H9 (cell line): ENCODE results near the gene AARSD1. TPM values are rescaled to one million over a fixed set of nuclear protein-coding genes. Genes with fewer than 3 reads are reported as not detected.

ENCODE experiments used
- DNase-seq: peaks from one replicate; pipeline ENCODE4 v3.0.0-alpha.2; 2017
- H2AFZ ChIP-seq: one replicate; pipeline ENCODE4 v1.6.1; 2013; ENCODE audit warnings: mild to moderate bottlenecking, low read length, control low read depth, moderate library complexity
- H2AK5ac ChIP-seq: 2 replicates; pipeline ENCODE4 v1.6.1; 2013; ENCODE audit warnings: low read length, control low read depth, mixed read lengths; ENCODE audit not compliant: insufficient read length
- H2BK120ac ChIP-seq: one replicate; pipeline ENCODE4 v1.6.1; 2013; ENCODE audit warnings: low read depth, mild to moderate bottlenecking, low read length, control low read depth, inconsistent platforms; ENCODE audit not compliant: poor library complexity, severe bottlenecking
- H2BK12ac ChIP-seq: 2 replicates; pipeline ENCODE4 v1.6.1; 2013; ENCODE audit warnings: low read length, control low read depth, mixed read lengths, low read depth; ENCODE audit not compliant: insufficient read length
- H2BK15ac ChIP-seq: 2 replicates; pipeline ENCODE4 v1.6.1; 2013; ENCODE audit warnings: low read depth, low read length, control low read depth
- H2BK20ac ChIP-seq: one replicate; pipeline ENCODE4 v1.6.1; 2013; ENCODE audit warnings: low read depth, mild to moderate bottlenecking, low read length, control low read depth, inconsistent platforms; ENCODE audit not compliant: poor library complexity, severe bottlenecking
- H2BK5ac ChIP-seq: 2 replicates; pipeline ENCODE4 v1.6.1; 2013; ENCODE audit warnings: low read length, control low read depth, mixed read lengths; ENCODE audit not compliant: insufficient read length
- H3K14ac ChIP-seq: 2 replicates; pipeline ENCODE4 v1.6.1; 2013; ENCODE audit warnings: low read length, control low read depth; ENCODE audit not compliant: insufficient read depth
- H3K18ac ChIP-seq: 2 replicates; pipeline ENCODE4 v1.6.1; 2013; ENCODE audit warnings: low read depth, mild to moderate bottlenecking, mixed read lengths, low read length, control low read depth; ENCODE audit not compliant: insufficient read length
- H3K23ac ChIP-seq: 2 replicates; pipeline ENCODE4 v1.6.1; 2013; ENCODE audit warnings: low read length, control low read depth, mixed read lengths, low read depth; ENCODE audit not compliant: insufficient read length
- H3K23me2 ChIP-seq: 2 replicates; pipeline ENCODE4 v1.6.1; 2013; ENCODE audit warnings: low read depth, mild to moderate bottlenecking, mixed read lengths, low read length, control low read depth; ENCODE audit not compliant: insufficient read length, poor library complexity, severe bottlenecking
- H3K27ac ChIP-seq: 2 replicates; pipeline ENCODE4 v1.5.1; 2013; ENCODE audit warnings: low read length, control low read depth, mixed read lengths, low read depth; ENCODE audit not compliant: insufficient read length
- H3K27me3 ChIP-seq: 2 replicates; pipeline ENCODE4 v1.6.1; 2013; ENCODE audit warnings: low read length, control low read depth, inconsistent platforms; ENCODE audit not compliant: insufficient read depth
- H3K4ac ChIP-seq: 2 replicates; pipeline ENCODE4 v1.6.1; 2013; ENCODE audit warnings: low read depth, mild to moderate bottlenecking, control low read depth, inconsistent platforms, low read length, moderate library complexity
- H3K4me1 ChIP-seq: 2 replicates; pipeline ENCODE4 v1.6.1; 2013; ENCODE audit warnings: low read length, control low read depth, inconsistent platforms; ENCODE audit not compliant: insufficient read depth
- H3K4me2 ChIP-seq: 2 replicates; pipeline ENCODE4 v1.6.1; 2013; ENCODE audit warnings: low read length, control low read depth, mixed read lengths; ENCODE audit not compliant: insufficient read length, insufficient read depth
- H3K56ac ChIP-seq: 2 replicates; pipeline ENCODE4 v1.6.1; 2013; ENCODE audit warnings: low read depth, mild to moderate bottlenecking, mixed read lengths, low read length, control low read depth; ENCODE audit not compliant: insufficient read length
- H3K79me1 ChIP-seq: 2 replicates; pipeline ENCODE4 v1.6.1; 2013; ENCODE audit warnings: low read depth, mild to moderate bottlenecking, moderate library complexity, low read length, control low read depth, inconsistent platforms; ENCODE audit not compliant: insufficient read depth, poor library complexity, severe bottlenecking
- H3K79me2 ChIP-seq: 2 replicates; pipeline ENCODE4 v1.6.1; 2013; ENCODE audit warnings: low read length, control low read depth, inconsistent platforms; ENCODE audit not compliant: insufficient read depth
- H3K9ac ChIP-seq: 2 replicates; pipeline ENCODE4 v1.6.1; 2013; ENCODE audit warnings: low read length, control low read depth, mixed read lengths; ENCODE audit not compliant: insufficient read length; ENCODE audit errors: extremely low read depth
- H3K9me3 ChIP-seq: one replicate; pipeline ENCODE4 v1.6.1; 2013; ENCODE audit warnings: low read depth, low read length, inconsistent platforms; ENCODE audit not compliant: control insufficient read depth
- H3T11ph ChIP-seq: one replicate; pipeline ENCODE4 v1.6.1; 2013; ENCODE audit warnings: mild to moderate bottlenecking, low read length, control low read depth, inconsistent platforms
- H4K20me1 ChIP-seq: one replicate; pipeline ENCODE4 v1.6.1; 2013; ENCODE audit not compliant: control insufficient read depth, insufficient read length, insufficient read depth
- H4K5ac ChIP-seq: 2 replicates; pipeline ENCODE4 v1.6.1; 2013; ENCODE audit warnings: low read depth, mild to moderate bottlenecking, mixed read lengths, low read length, control low read depth; ENCODE audit not compliant: insufficient read length
- H4K8ac ChIP-seq: replicated peaks from 2 replicates; pipeline ENCODE4 v1.6.1; 2013; ENCODE audit warnings: low read length, control low read depth, mixed read lengths, low read depth; ENCODE audit not compliant: insufficient read length
- H4K91ac ChIP-seq: 2 replicates; pipeline ENCODE4 v1.6.1; 2013; ENCODE audit warnings: low read depth, mild to moderate bottlenecking, moderate library complexity, mixed read lengths, low read length, control low read depth; ENCODE audit not compliant: insufficient read length
- H3K27ac Mint-ChIP-seq, 3 experiments: 2 replicates in 2 of 3; 3 replicates in 1 of 3; pipeline ENCODE4 v1.8.0; 2020 to 2021; ENCODE audit warnings: mixed read lengths in 3 of 3, mild to moderate bottlenecking in 1 of 3, moderate library complexity in 1 of 3
- H3K27me3 Mint-ChIP-seq: 2 replicates; pipeline ENCODE4 v1.8.0; 2021; ENCODE audit warnings: low read depth, mild to moderate bottlenecking, moderate library complexity, mixed read lengths
- H3K36me3 Mint-ChIP-seq, 3 experiments: 2 replicates in 2 of 3; 3 replicates in 1 of 3; pipeline ENCODE4 v1.8.0; 2020 to 2021; ENCODE audit warnings: low read depth in 3 of 3, mixed read lengths in 3 of 3; ENCODE audit not compliant: insufficient read depth in 1 of 3
- H3K4me1 Mint-ChIP-seq, 2 experiments: 2 replicates each; pipeline ENCODE4 v1.8.0; 2020; ENCODE audit warnings: mixed read lengths in 2 of 2
- H3K4me3 Mint-ChIP-seq, 2 experiments: 2 replicates in 1 of 2; 3 replicates in 1 of 2; pipeline ENCODE4 v1.8.0; 2020 to 2021; ENCODE audit warnings: mild to moderate bottlenecking in 2 of 2, mixed read lengths in 2 of 2, moderate library complexity in 1 of 2
- H3K9me3 Mint-ChIP-seq, 2 experiments: 2 replicates in 1 of 2; 3 replicates in 1 of 2; pipeline ENCODE4 v1.8.0; 2020; ENCODE audit warnings: mild to moderate bottlenecking in 2 of 2, mixed read lengths in 2 of 2, moderate library complexity in 1 of 2
- CTCF ChIP-seq: fragments of 200-600 bp; sonication (generic); conservative IDR thresholded peaks from 3 replicates; pipeline ENCODE4 v1.8.0; 2021; ENCODE audit warnings: antibody characterized with exemption, mild to moderate bottlenecking
- WGBS: extraction: QIAGEN DNeasy Blood & Tissue Kit; methylation state at CpG from one replicate; pipeline ENCODE4 v1.1.7; 2013; ENCODE audit warnings: missing lambda C conversion rate, low lambda C conversion rate, mixed read lengths; ENCODE audit not compliant: insufficient read length; ENCODE audit errors: extremely low coverage; 5-methylcytosine and 5-hydroxymethylcytosine counted together
- total RNA-seq: library from RNA; stranded (reverse); gene quantifications from 2 replicates; pipeline ENCODE4 v1.2.1, GENCODE V29; 2021

Gene AARSD1
- total RNA-seq, 1 experiment from 2014 or later: 68.7 TPM

- no peaks in the 10 kb centered on the region for H3K36me3 Mint-ChIP-seq
- Histone ChIP-seq H3K4me2 (no peak overlapping the region), H2AFZ (no peak overlapping the region), H3K27ac (no peak overlapping the region), H3K9me3 (no peaks in the 10 kb centered on the region), H3K27me3 (no peaks in the 10 kb centered on the region), H4K20me1 (no peaks in the 10 kb centered on the region), H3K9ac (no peak overlapping the region), H4K5ac (no peak overlapping the region), H3K56ac (no peak overlapping the region), H3T11ph (peak overlapping the region; percentile 45), H2BK120ac (no peak overlapping the region), H2BK5ac (no peak overlapping the region), H3K4ac (no peak overlapping the region), H2BK15ac (no peak overlapping the region), H3K23me2 (no peaks in the 10 kb centered on the region), H3K18ac (no peak overlapping the region), H2BK12ac (no peak overlapping the region), H3K79me1 (no peaks in the 10 kb centered on the region), H3K14ac (no peak overlapping the region), H4K8ac (no peak overlapping the region), H2BK20ac (no peak overlapping the region), H2AK5ac (no peak overlapping the region), H3K23ac (no peak overlapping the region), H3K79me2 (no peaks in the 10 kb centered on the region), H4K91ac (no peak overlapping the region), H3K4me1 (0 out of 2 replicates have a peak, but pooled peaks cover 3% of the 10 kb centered on the region)
- no peaks in the 10 kb centered on the region for H3K9me3 Mint-ChIP-seq
- no CpG with 5 or more reads among the region's 3 CpGs for WGBS
- H3K27ac Mint-ChIP-seq: no peak overlapping the region; a peak in 2 of 7 replicates
- H3K4me1 Mint-ChIP-seq: peaks cover 12 to 13% of the 10 kb centered on the region in 2 experiments
- H3K4me3 Mint-ChIP-seq: no peak overlapping the region
- no peaks in the 10 kb centered on the region; the same call in 1 of the 2 replicates for H3K27me3 Mint-ChIP-seq
- no peak for DNase-seq
- no peak for TF ChIP-seq CTCF
Observed at GRCh38 chr17:42918902-42919521, 45.2 kb downstream of the AARSD1 start.
